Neural cell (in vitro differentiated cells): ENCODE results near the gene EIF3K. TPM values are rescaled to one million over a fixed set of nuclear protein-coding genes. Genes with fewer than 3 reads are reported as not detected.

ENCODE experiments used
- H2AFZ ChIP-seq: fragments of 200-600, 300-800 bp; sonication (generic), shearing (Covaris generic); 2 replicates; pipeline ENCODE4 v1.6.0; 2014; ENCODE audit warnings: low read depth, mild to moderate bottlenecking, antibody characterized with exemption, low read length, moderate library complexity
- H3F3A ChIP-seq: fragments of 200-600 bp; shearing (Covaris generic); 2 replicates; pipeline ENCODE4 v1.6.1; 2016; ENCODE audit warnings: mild to moderate bottlenecking, moderate library complexity, mixed read lengths, antibody characterized with exemption, low read length; ENCODE audit not compliant: insufficient read depth, poor library complexity, severe bottlenecking
- H3K27ac ChIP-seq: fragments of 200-600, 300-800 bp; sonication (generic), shearing (Covaris generic); 2 replicates; pipeline ENCODE4 v1.5.1; 2014; ENCODE audit warnings: mild to moderate bottlenecking, low read length, moderate library complexity
- H3K27me3 ChIP-seq: fragments of 300-800, 200-600 bp; sonication (generic), shearing (Covaris generic); 2 replicates; pipeline ENCODE4 v1.6.0; 2014; ENCODE audit warnings: mild to moderate bottlenecking, low read depth, low read length, moderate library complexity; ENCODE audit not compliant: insufficient read depth
- H3K36me3 ChIP-seq: fragments of 300-800, 200-600 bp; sonication (generic), shearing (Covaris generic); 2 replicates; pipeline ENCODE4 v1.5.1; 2014; ENCODE audit warnings: mild to moderate bottlenecking, antibody characterized with exemption, low read length, moderate library complexity; ENCODE audit not compliant: insufficient read depth
- H3K4me2 ChIP-seq: fragments of 300-800, 200-600 bp; sonication (generic), shearing (Covaris generic); 2 replicates; pipeline ENCODE4 v1.6.0; 2014; ENCODE audit warnings: mild to moderate bottlenecking, low read length
- H3K4me3 ChIP-seq: fragments of 300-800, 200-600 bp; sonication (generic), shearing (Covaris generic); 2 replicates; pipeline ENCODE4 v1.5.1; 2014; ENCODE audit warnings: mild to moderate bottlenecking, low read length, moderate library complexity
- H3K79me2 ChIP-seq: fragments of 200-600 bp; shearing (Covaris generic); replicated peaks from 2 replicates; pipeline ENCODE4 v1.6.0; 2014; ENCODE audit warnings: mild to moderate bottlenecking, low read length, moderate library complexity; ENCODE audit not compliant: insufficient read depth
- H3K9ac ChIP-seq: fragments of 300-800, 200-600 bp; sonication (generic), shearing (Covaris generic); 2 replicates; pipeline ENCODE4 v1.6.1; 2016; ENCODE audit warnings: mild to moderate bottlenecking, low read length, mixed read lengths
- H3K9me2 ChIP-seq: fragments of 200-600 bp; shearing (Covaris generic); 2 replicates; pipeline ENCODE4 v1.6.1; 2016; ENCODE audit warnings: mild to moderate bottlenecking, low read length, mixed read lengths; ENCODE audit not compliant: insufficient read depth
- H3K9me3 ChIP-seq: fragments of 200-600, 300-800 bp; sonication (generic), shearing (Covaris generic); 2 replicates; pipeline ENCODE4 v1.6.1; 2016; ENCODE audit warnings: mild to moderate bottlenecking, mixed run types, low read length, moderate library complexity, mixed read lengths
- H4K20me1 ChIP-seq: fragments of 200-600 bp; shearing (Covaris generic); 2 replicates; pipeline ENCODE4 v1.6.1; 2016; ENCODE audit warnings: mild to moderate bottlenecking, mixed run types; ENCODE audit not compliant: insufficient read depth
- EP300 ChIP-seq: fragments of 450-650 bp; conservative IDR thresholded peaks from 2 replicates; pipeline ENCODE4 v1.6.1; 2014; ENCODE audit warnings: antibody characterized with exemption, mild to moderate bottlenecking, moderate library complexity; ENCODE audit not compliant: poor library complexity, severe bottlenecking
- EZH2 ChIP-seq: fragments of 200-600, 300-800 bp; shearing (Covaris generic), sonication (generic); IDR thresholded peaks from 2 replicates; pipeline ENCODE4 v1.6.1; 2014; ENCODE audit warnings: antibody characterized with exemption, low read length, borderline replicate concordance, mild to moderate bottlenecking; ENCODE audit not compliant: insufficient read depth, poor library complexity, severe bottlenecking
- MXI1 ChIP-seq: fragments of 450-650 bp; conservative IDR thresholded peaks from 2 replicates; pipeline ENCODE4 v1.6.1; 2014; ENCODE audit warnings: antibody characterized with exemption, mild to moderate bottlenecking; ENCODE audit not compliant: poor library complexity, severe bottlenecking
- POLR2AphosphoS5 ChIP-seq: IDR thresholded peaks from 2 replicates; pipeline ENCODE4 v1.6.1; 2012
- RAD21 ChIP-seq: fragments of 450-650 bp; conservative IDR thresholded peaks from 2 replicates; pipeline ENCODE4 v1.6.1; 2014; ENCODE audit warnings: antibody characterized with exemption, mild to moderate bottlenecking, moderate library complexity
- SMC3 ChIP-seq: fragments of 450-650 bp; conservative IDR thresholded peaks from 2 replicates; pipeline ENCODE4 v1.6.1; 2014; ENCODE audit warnings: antibody characterized with exemption, mild to moderate bottlenecking, moderate library complexity; ENCODE audit not compliant: poor library complexity
- TAF1 ChIP-seq: IDR thresholded peaks from 2 replicates; pipeline ENCODE4 v1.6.1; 2012; ENCODE audit warnings: low read depth
- polyA plus RNA-seq: library from polyadenylated mRNA; depleted of rRNA; stranded (reverse); fragments of >200 nt; gene quantifications from 2 replicates; pipeline ENCODE4 v1.2.3, GENCODE V29; 2014
- TF ChIP-seq, protein P1 (sequence below): IDR thresholded peaks from 2 replicates; pipeline ENCODE4 v1.6.1; 2012; ENCODE audit warnings: borderline replicate concordance
- TF ChIP-seq, protein P2 (sequence below): fragments of 450-650 bp; IDR thresholded peaks from 2 replicates; pipeline ENCODE4 v1.5.1; 2014; ENCODE audit warnings: antibody characterized with exemption, mild to moderate bottlenecking, moderate library complexity; ENCODE audit not compliant: poor library complexity, severe bottlenecking

Gene EIF3K
- polyA plus RNA-seq, 1 donor from 2014 or later = 462 TPM

DNA sequence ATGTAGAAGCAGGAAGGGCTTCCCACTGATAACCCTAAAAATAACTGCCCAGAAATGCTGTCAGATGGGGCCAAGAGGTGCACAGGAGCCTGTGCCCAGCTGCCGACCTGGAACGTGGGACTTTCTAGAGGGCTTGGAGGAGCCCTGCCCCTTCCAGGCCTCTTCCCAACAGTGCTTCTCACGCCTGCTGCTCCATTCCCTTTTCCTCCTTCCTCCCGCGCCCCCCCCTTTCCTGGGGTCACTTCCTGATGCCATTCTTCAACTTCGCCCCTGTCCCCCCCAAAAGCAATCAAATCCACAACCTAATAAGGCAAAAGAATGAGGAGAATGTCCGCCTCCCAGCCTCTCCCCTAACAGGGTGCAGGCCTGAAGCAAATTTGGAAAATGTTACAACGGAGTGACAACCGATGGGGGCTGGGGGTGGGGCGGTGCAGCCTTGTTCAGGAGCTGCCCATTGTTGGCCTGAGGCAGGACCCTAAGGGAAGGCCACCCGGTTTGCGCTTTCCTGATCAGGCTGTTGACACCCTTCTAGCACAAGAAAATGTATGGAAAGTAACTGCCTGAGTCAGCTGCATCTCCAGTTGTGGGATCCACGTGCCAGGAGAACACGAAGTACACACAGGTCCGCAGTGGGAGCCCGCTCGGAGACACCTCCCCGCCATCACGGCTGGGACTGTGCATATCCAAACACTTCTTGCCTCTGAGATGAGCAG is 47.1 kb downstream of the EIF3K start:
- Histone ChIP-seq H3K9ac (no peak overlapping the region), H4K20me1 (no peaks in the 10 kb centered on the region), H3K27me3 (no peaks in the 10 kb centered on the region), H2AFZ (no peak overlapping the region), H3K4me2 (no peak overlapping the region), H3F3A (no peaks in the 10 kb centered on the region), H3K9me2 (no peaks in the 10 kb centered on the region), H3K36me3 (no peaks in the 10 kb centered on the region), H3K4me3 (no peak overlapping the region), H3K79me2 (peaks cover 22% of the 10 kb centered on the region), H3K9me3 (no peaks in the 10 kb centered on the region), H3K27ac (no peak overlapping the region)
- TF ChIP-seq, protein P1, sequence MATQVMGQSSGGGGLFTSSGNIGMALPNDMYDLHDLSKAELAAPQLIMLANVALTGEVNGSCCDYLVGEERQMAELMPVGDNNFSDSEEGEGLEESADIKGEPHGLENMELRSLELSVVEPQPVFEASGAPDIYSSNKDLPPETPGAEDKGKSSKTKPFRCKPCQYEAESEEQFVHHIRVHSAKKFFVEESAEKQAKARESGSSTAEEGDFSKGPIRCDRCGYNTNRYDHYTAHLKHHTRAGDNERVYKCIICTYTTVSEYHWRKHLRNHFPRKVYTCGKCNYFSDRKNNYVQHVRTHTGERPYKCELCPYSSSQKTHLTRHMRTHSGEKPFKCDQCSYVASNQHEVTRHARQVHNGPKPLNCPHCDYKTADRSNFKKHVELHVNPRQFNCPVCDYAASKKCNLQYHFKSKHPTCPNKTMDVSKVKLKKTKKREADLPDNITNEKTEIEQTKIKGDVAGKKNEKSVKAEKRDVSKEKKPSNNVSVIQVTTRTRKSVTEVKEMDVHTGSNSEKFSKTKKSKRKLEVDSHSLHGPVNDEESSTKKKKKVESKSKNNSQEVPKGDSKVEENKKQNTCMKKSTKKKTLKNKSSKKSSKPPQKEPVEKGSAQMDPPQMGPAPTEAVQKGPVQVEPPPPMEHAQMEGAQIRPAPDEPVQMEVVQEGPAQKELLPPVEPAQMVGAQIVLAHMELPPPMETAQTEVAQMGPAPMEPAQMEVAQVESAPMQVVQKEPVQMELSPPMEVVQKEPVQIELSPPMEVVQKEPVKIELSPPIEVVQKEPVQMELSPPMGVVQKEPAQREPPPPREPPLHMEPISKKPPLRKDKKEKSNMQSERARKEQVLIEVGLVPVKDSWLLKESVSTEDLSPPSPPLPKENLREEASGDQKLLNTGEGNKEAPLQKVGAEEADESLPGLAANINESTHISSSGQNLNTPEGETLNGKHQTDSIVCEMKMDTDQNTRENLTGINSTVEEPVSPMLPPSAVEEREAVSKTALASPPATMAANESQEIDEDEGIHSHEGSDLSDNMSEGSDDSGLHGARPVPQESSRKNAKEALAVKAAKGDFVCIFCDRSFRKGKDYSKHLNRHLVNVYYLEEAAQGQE = no peak
- TF ChIP-seq MXI1 (no peak), SMC3 (no peak), EP300 (no peak), POLR2AphosphoS5 (no peak), RAD21 (no peak), EZH2 (no peak), TAF1 (no peak)
- TF ChIP-seq, protein P2, sequence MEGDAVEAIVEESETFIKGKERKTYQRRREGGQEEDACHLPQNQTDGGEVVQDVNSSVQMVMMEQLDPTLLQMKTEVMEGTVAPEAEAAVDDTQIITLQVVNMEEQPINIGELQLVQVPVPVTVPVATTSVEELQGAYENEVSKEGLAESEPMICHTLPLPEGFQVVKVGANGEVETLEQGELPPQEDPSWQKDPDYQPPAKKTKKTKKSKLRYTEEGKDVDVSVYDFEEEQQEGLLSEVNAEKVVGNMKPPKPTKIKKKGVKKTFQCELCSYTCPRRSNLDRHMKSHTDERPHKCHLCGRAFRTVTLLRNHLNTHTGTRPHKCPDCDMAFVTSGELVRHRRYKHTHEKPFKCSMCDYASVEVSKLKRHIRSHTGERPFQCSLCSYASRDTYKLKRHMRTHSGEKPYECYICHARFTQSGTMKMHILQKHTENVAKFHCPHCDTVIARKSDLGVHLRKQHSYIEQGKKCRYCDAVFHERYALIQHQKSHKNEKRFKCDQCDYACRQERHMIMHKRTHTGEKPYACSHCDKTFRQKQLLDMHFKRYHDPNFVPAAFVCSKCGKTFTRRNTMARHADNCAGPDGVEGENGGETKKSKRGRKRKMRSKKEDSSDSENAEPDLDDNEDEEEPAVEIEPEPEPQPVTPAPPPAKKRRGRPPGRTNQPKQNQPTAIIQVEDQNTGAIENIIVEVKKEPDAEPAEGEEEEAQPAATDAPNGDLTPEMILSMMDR = no peak

DNA sequence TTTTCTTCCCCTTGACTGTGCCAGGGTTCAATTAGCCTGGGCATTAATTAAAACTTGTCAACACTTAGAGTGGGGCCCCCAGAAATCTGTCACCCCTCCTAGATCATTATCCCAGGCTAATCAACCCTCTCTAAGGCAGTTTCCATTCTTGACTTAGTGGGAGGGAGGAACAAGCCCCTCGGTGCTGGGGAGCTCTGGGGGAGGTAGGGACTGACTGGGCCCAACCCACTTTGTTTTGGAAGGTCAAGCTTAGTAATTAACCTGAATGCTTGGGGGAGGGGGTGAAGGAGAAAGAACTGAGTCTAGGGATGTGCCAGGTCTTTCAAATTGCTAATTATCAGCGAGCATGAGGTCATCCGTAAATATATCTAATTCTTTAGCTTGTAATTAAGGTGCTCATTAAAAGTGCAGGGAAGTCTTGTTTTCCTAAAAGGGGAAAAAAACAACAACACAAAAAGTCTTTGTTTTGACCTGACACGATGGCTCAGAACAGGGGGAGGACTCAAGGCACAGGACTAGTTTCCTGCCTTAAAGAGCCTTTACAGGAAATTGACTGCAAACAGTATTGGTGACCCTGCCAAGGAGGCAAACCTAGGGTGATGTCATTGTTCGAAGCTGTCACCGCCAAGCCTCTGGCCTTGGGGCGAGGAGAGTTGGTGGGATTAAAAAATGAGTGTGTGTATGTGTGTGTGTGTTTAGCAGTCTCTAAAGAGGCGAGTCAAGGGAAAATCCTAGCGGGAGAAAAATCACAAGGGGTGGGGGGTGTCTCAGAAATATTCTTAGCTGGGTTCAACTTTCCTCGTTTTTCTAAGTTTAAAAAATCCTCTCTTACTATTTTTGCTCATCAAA is 47.9 kb downstream of the EIF3K start:
- Histone ChIP-seq H3K9ac (no peak overlapping the region), H3K27me3 (no peaks in the 10 kb centered on the region), H3K9me2 (no peaks in the 10 kb centered on the region), H3K9me3 (no peaks in the 10 kb centered on the region), H3K27ac (no peak overlapping the region), H2AFZ (no peak overlapping the region), H4K20me1 (no peaks in the 10 kb centered on the region), H3K36me3 (no peaks in the 10 kb centered on the region), H3F3A (no peaks in the 10 kb centered on the region), H3K4me3 (no peak overlapping the region), H3K79me2 (peaks cover 22% of the 10 kb centered on the region), H3K4me2 (no peak overlapping the region)
- TF ChIP-seq POLR2AphosphoS5 = no peak
- TF ChIP-seq SMC3 = no peak
- no peak for TF ChIP-seq TAF1
- TF ChIP-seq, protein P2 = no peak
- TF ChIP-seq, protein P1 = no peak
- no peak for TF ChIP-seq EZH2
- TF ChIP-seq MXI1 = no peak
- TF ChIP-seq RAD21 = no peak
- no peak for TF ChIP-seq EP300
